Sigmoid colon (tissue), 7 donors: Measurements from ENCODE around the gene IRX2. TPM values are rescaled to one million over a fixed set of nuclear protein-coding genes. Genes with fewer than 3 reads are reported as not detected.

ENCODE experiments used
- DNase-seq: peaks from one replicate; pipeline ENCODE4 v3.0.0-alpha.2; 2019
- H3K27ac ChIP-seq, 4 donors: fragments of 200-600 bp; sonication (generic); one replicate each; pipeline ENCODE4 v1.5.1; 2016 to 2019; ENCODE audit warnings: mild to moderate bottlenecking in 1 of 4
- H3K27me3 ChIP-seq, 3 donors: fragments of 200-600 bp; sonication (generic); one replicate each; pipeline ENCODE4 v1.5.1; 2019; ENCODE audit warnings: mild to moderate bottlenecking in 1 of 3
- H3K36me3 ChIP-seq, 4 donors: fragments of 200-600 bp; sonication (generic); one replicate each; pipeline ENCODE4 v1.5.1; 2016 to 2019
- H3K4me1 ChIP-seq, 4 donors: fragments of 200-600 bp; sonication (generic); one replicate each; pipeline ENCODE4 v1.5.1; 2017 to 2019
- H3K4me3 ChIP-seq, 4 donors: fragments of 200-600 bp; sonication (generic); one replicate each; pipeline ENCODE4 v1.5.1; 2017 to 2019; ENCODE audit warnings: mild to moderate bottlenecking in 2 of 4, moderate library complexity in 1 of 4
- H3K9me3 ChIP-seq, 4 donors: fragments of 200-600 bp in 3 of 4; sonication (generic) in 3 of 4; one replicate each; pipeline versions ENCODE4 v1.5.1 to v1.6.1; 2013 to 2019
- CTCF ChIP-seq, 4 experiments: fragments of 450-650 bp in 3 of 4; fragments of 200-600 bp in 1 of 4; IDR thresholded peaks; one replicate each; pipeline ENCODE4 v1.5.1; 2016 to 2019; ENCODE audit warnings: antibody characterized with exemption in 4 of 4, mild to moderate bottlenecking in 3 of 4, moderate library complexity in 2 of 4
- EP300 ChIP-seq, 4 donors: sonication (generic); formaldehyde crosslinking; IDR thresholded peaks; one replicate each; pipeline ENCODE4 v1.6.1; 2017; ENCODE audit warnings: antibody characterized with exemption in 4 of 4
- POLR2A ChIP-seq, 2 donors: fragments of 450-650 bp; IDR thresholded peaks; one replicate each; pipeline ENCODE4 v1.6.1; 2016; ENCODE audit warnings: antibody characterized with exemption in 2 of 2, mild to moderate bottlenecking in 2 of 2, moderate library complexity in 2 of 2
- POLR2AphosphoS5 ChIP-seq, 4 donors: sonication (generic); formaldehyde crosslinking; IDR thresholded peaks; one replicate each; pipeline ENCODE4 v1.6.1; 2017; ENCODE audit warnings: antibody characterized with exemption in 4 of 4
- WGBS, 2 donors: extraction: QIAGEN DNeasy Blood & Tissue Kit; methylation state at CpG; one replicate each; pipeline ENCODE4 v1.1.7; 2013; 5-methylcytosine and 5-hydroxymethylcytosine counted together
- intact Hi-C: fragments of 100-400 bp; cut with DNase I; formaldehyde crosslinking; loops from one replicate; pipeline ENCODE4 v1.15.1; 2023
- polyA plus RNA-seq, 3 donors: library from polyadenylated mRNA; stranded (reverse); fragments of 200-250 nt; gene quantifications; one replicate each; pipeline ENCODE4 v1.2.3, GENCODE V29; 2013
- total RNA-seq, 4 donors: library from RNA; depleted of rRNA; stranded (reverse); fragments of >200 nt; gene quantifications; one replicate each; pipeline ENCODE4 v1.1.0, GENCODE V29; 2016
- donor health status: healthy with polysubstance abuse.
- donor health status: Bipolar disorder and iron deficiency.
- donor health status: healthy.

Gene IRX2
- total and polyA plus RNA-seq, 7 donors: 0.03 TPM; not detected in 6

- Histone ChIP-seq H3K36me3 (no peaks in the 10 kb centered on the region), H3K9me3 (no peaks in the 10 kb centered on the region), H3K27ac (no peak overlapping the region), H3K4me1 (peaks cover 0 to 4% (median 3%) of the 10 kb centered on the region in 4 donors), H3K4me3 (no peak overlapping the region), H3K27me3 (peaks cover 23 to 80% (median 32%) of the 10 kb centered on the region in 3 donors)
- 23 to 34% methylated on average over 4 of the region's 4 CpGs for WGBS, 2 donors
- TF ChIP-seq POLR2A (IDR thresholded peaks at IDR 0.05): no peak
- TF ChIP-seq EP300 (IDR thresholded peaks at IDR 0.05): no peak
- no peak for TF ChIP-seq CTCF (IDR thresholded peaks at IDR 0.05)
- no peak for TF ChIP-seq POLR2AphosphoS5 (IDR thresholded peaks at IDR 0.05)
- DNase-seq: no peak
- intact Hi-C loops: no loop called here
These were observed 10.5 kb upstream of the IRX2 start for GRCh38 chr5:2761921-2762488.

GRCh38 chr5:2759696-2760461, 8.4 kb upstream of the IRX2 start:
- Histone ChIP-seq H3K4me3 (no peak overlapping the region), H3K27ac (no peak overlapping the region), H3K27me3 (peaks cover 43 to 93% (median 53%) of the 10 kb centered on the region in 3 donors), H3K4me1 (peaks cover 0 to 25% (median 24%) of the 10 kb centered on the region in 4 donors), H3K9me3 (no peaks in the 10 kb centered on the region), H3K36me3 (no peaks in the 10 kb centered on the region)
- DNase-seq: no peak
- intact Hi-C loops: no loop called here
- WGBS, 2 donors: 66 to 74% methylated on average over 11 of the region's 11 CpGs
- TF ChIP-seq CTCF (IDR thresholded peaks at IDR 0.05) (no peak), POLR2AphosphoS5 (IDR thresholded peaks at IDR 0.05) (no peak), EP300 (IDR thresholded peaks at IDR 0.05) (no peak), POLR2A (IDR thresholded peaks at IDR 0.05) (no peak)

GRCh38 chr5:2759091-2759490, 7.6 kb upstream of the IRX2 start:
- DNase-seq: no peak
- peaks cover 50 to 94% (median 61%) of the 10 kb centered on the region in 3 donors for H3K27me3 ChIP-seq

GRCh38 chr5:2758632-2759031, 7.2 kb upstream of the IRX2 start:
- no peak overlapping the region for H3K27ac ChIP-seq
- H3K27me3 ChIP-seq: peaks cover 52 to 97% (median 66%) of the 10 kb centered on the region in 3 donors
- H3K9me3 ChIP-seq: no peaks in the 10 kb centered on the region
- intact Hi-C loops: no loop called here
- H3K4me1 ChIP-seq: peaks cover 0 to 31% (median 29%) of the 10 kb centered on the region in 4 donors
- no peaks in the 10 kb centered on the region for H3K36me3 ChIP-seq
- 74 to 80% methylated on average over 6 of the region's 6 CpGs for WGBS, 2 donors
- DNase-seq: no peak
- H3K4me3 ChIP-seq: no peak overlapping the region
- no peak for TF ChIP-seq POLR2A (IDR thresholded peaks at IDR 0.05)
- no peak for TF ChIP-seq POLR2AphosphoS5 (IDR thresholded peaks at IDR 0.05)
- TF ChIP-seq EP300 (IDR thresholded peaks at IDR 0.05): no peak
- no peak for TF ChIP-seq CTCF (IDR thresholded peaks at IDR 0.05)

More at GRCh38 chr5:2759091-2759490, 7.6 kb upstream of the IRX2 start:
- Histone ChIP-seq H3K4me3 (no peak overlapping the region), H3K9me3 (no peaks in the 10 kb centered on the region), H3K27ac (no peak overlapping the region), H3K36me3 (no peaks in the 10 kb centered on the region), H3K4me1 (peaks cover 0 to 29% (median 29%) of the 10 kb centered on the region in 4 donors)
- TF ChIP-seq POLR2AphosphoS5 (IDR thresholded peaks at IDR 0.05): no peak
- TF ChIP-seq EP300 (IDR thresholded peaks at IDR 0.05): no peak
- no peak for TF ChIP-seq CTCF (IDR thresholded peaks at IDR 0.05)
- TF ChIP-seq POLR2A (IDR thresholded peaks at IDR 0.05): no peak
- 72 to 81% methylated on average over 3 of the region's 3 CpGs for WGBS, 2 donors
- intact Hi-C loops: no loop called here
